HG03039 (cell line): Measurements from ENCODE around the gene AMBP.
A peak's percentile ranks its signal among the peaks of the same experiment; 100 is the strongest.
"Not testable (repeated sequence)": the region's sequence is repeated elsewhere in the genome, so short reads cannot be mapped to it uniquely, and the experiment has no call there.

Experiments used
- ATAC-seq: cut with Tn5 transposase; IDR thresholded peaks from one replicate; pipeline ENCODE4 v1.9.1; 2021; ENCODE audit warnings: mild to moderate bottlenecking, moderate library complexity; ENCODE audit not compliant: unreplicated experiment

AMBP gene

GRCh38 chr9:114092336-114092735 is 14.2 kb upstream of the AMBP start:
- no peak for ATAC-seq

- no peak for ATAC-seq
Measured at GRCh38 chr9:114091711-114092110, 13.6 kb upstream of the AMBP start.

GRCh38 chr9:114090798-114091197 is 12.7 kb upstream of the AMBP start:
- no peak for ATAC-seq

- ATAC-seq: no peak
Measured at GRCh38 chr9:114089206-114089840, 11.2 kb upstream of the AMBP start.

- no peak for ATAC-seq
Measured at GRCh38 chr9:114088571-114089170, 10.6 kb upstream of the AMBP start.

GRCh38 chr9:114087721-114088120 is 9.6 kb upstream of the AMBP start:
- no peak for ATAC-seq

GRCh38 chr9:114086607-114087006 is 8.5 kb upstream of the AMBP start:
- ATAC-seq: no peak

GRCh38 chr9:114086009-114086408 is 7.9 kb upstream of the AMBP start:
- no peak for ATAC-seq

GRCh38 chr9:114085387-114085789 is 7.3 kb upstream of the AMBP start:
- ATAC-seq: no peak

GRCh38 chr9:114084282-114085073 is 6.4 kb upstream of the AMBP start:
- no peak for ATAC-seq

- ATAC-seq: no peak
Measured at GRCh38 chr9:114083666-114084065, 5.6 kb upstream of the AMBP start.

- ATAC-seq: not testable (repeated sequence)
Measured at GRCh38 chr9:114082763-114083412, 4.8 kb upstream of the AMBP start.

GRCh38 chr9:114082017-114082762 is 4.1 kb upstream of the AMBP start:
- ATAC-seq: peak; percentile 74

- no peak for ATAC-seq
Measured at GRCh38 chr9:114081441-114082016, 3.4 kb upstream of the AMBP start.

- no peak for ATAC-seq
Measured at GRCh38 chr9:114080773-114081440, 2.8 kb upstream of the AMBP start.

- no peak for ATAC-seq
Measured at GRCh38 chr9:114080195-114080772, 2.2 kb upstream of the AMBP start.

GRCh38 chr9:114078781-114079156 is 669 bp upstream of the AMBP start:
- no peak for ATAC-seq

- ATAC-seq: no peak
Measured at GRCh38 chr9:114077162-114077837, 800 bp downstream of the AMBP start.
